ENCODE measurements around the gene GNPTAB.

DNA sequence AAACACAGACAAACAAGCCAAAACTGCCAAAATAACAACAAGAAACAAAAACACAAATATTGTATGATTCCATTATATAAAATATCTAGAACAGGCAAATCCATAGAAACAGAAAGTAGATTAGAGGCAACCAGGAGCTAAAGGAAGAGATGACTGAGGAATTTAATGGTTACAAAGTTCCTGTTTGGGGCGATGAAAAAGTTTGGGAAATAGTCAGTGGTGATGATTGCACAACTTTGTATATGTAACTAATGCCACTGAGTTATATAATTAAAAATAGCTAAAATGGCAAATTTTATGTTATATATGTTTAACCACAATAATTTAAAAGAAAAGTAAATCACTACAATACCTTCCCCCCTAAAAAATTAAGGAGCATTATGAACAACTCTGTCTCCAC lies 24.5 kb downstream of the GNPTAB start:
- TF ChIP-seq, protein P1, sequence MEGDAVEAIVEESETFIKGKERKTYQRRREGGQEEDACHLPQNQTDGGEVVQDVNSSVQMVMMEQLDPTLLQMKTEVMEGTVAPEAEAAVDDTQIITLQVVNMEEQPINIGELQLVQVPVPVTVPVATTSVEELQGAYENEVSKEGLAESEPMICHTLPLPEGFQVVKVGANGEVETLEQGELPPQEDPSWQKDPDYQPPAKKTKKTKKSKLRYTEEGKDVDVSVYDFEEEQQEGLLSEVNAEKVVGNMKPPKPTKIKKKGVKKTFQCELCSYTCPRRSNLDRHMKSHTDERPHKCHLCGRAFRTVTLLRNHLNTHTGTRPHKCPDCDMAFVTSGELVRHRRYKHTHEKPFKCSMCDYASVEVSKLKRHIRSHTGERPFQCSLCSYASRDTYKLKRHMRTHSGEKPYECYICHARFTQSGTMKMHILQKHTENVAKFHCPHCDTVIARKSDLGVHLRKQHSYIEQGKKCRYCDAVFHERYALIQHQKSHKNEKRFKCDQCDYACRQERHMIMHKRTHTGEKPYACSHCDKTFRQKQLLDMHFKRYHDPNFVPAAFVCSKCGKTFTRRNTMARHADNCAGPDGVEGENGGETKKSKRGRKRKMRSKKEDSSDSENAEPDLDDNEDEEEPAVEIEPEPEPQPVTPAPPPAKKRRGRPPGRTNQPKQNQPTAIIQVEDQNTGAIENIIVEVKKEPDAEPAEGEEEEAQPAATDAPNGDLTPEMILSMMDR (IDR thresholded peaks at IDR 0.05) = no peak
- TF ChIP-seq EZH2 (IDR thresholded peaks at IDR 0.05; ENCODE audit: borderline replicate concordance, insufficient read depth, low read depth, low read length, poor library complexity, severe bottlenecking) = no peak
